ENCODE measurements around the gene C15orf40.
A peak's percentile ranks its signal among the peaks of the same experiment; 100 is the strongest.

Gene C15orf40

GRCh38 chr15:82980981-82981380 is 30.5 kb downstream of the C15orf40 start:
- no peaks in the 10 kb centered on the region for H3K27me3 Mint-ChIP-seq
- no peak overlapping the region for H3K27ac Mint-ChIP-seq
- peaks cover 5% of the 10 kb centered on the region for H3K36me3 Mint-ChIP-seq (ENCODE audit: insufficient read depth)
- no peak for DNase-seq
- no peaks in the 10 kb centered on the region for H3K9me3 Mint-ChIP-seq
- H3K4me3 Mint-ChIP-seq, result no peak overlapping the region
- no peak for ATAC-seq (replicated peaks)
- H3K4me1 Mint-ChIP-seq (ENCODE audit: low read depth in 2 of 2), result peaks cover 11 to 13% of the 10 kb centered on the region in 2 donors

- Mint-ChIP-seq H3K9me3 (no peaks in the 10 kb centered on the region), H3K27ac (no peak overlapping the region), H3K27me3 (no peaks in the 10 kb centered on the region), H3K4me3 (no peak overlapping the region), H3K36me3 (ENCODE audit: insufficient read depth) (no peaks in the 10 kb centered on the region), H3K4me1 (ENCODE audit: low read depth in 2 of 2) (peaks cover 0 to under 1% of the 10 kb centered on the region in 2 donors)
- DNase-seq (no peak), ATAC-seq (replicated peaks) (no peak)
Measured at GRCh38 chr15:82979726-82980125, 31.7 kb downstream of the C15orf40 start.

GRCh38 chr15:82978438-82978837 is 33.0 kb downstream of the C15orf40 start:
- DNase-seq (no peak), ATAC-seq (replicated peaks) (no peak)
- H3K9me3 Mint-ChIP-seq, result no peaks in the 10 kb centered on the region
- H3K27ac Mint-ChIP-seq, result no peak overlapping the region
- H3K4me3 Mint-ChIP-seq, result no peak overlapping the region
- no peaks in the 10 kb centered on the region for H3K27me3 Mint-ChIP-seq
- H3K4me1 Mint-ChIP-seq (ENCODE audit: low read depth in 2 of 2), result no peaks in the 10 kb centered on the region
- no peaks in the 10 kb centered on the region for H3K36me3 Mint-ChIP-seq (ENCODE audit: insufficient read depth)

- Mint-ChIP-seq H3K36me3 (ENCODE audit: insufficient read depth) (no peaks in the 10 kb centered on the region), H3K4me3 (no peak overlapping the region), H3K9me3 (no peaks in the 10 kb centered on the region), H3K4me1 (ENCODE audit: low read depth in 2 of 2) (no peaks in the 10 kb centered on the region), H3K27me3 (no peaks in the 10 kb centered on the region), H3K27ac (no peak overlapping the region)
- ATAC-seq (replicated peaks) (no peak), DNase-seq (no peak)
Measured at GRCh38 chr15:82977076-82977475, 34.4 kb downstream of the C15orf40 start.

GRCh38 chr15:82972990-82973389 is 38.4 kb downstream of the C15orf40 start:
- Mint-ChIP-seq H3K36me3 (ENCODE audit: insufficient read depth) (peaks cover 2% of the 10 kb centered on the region), H3K27me3 (no peaks in the 10 kb centered on the region), H3K9me3 (no peaks in the 10 kb centered on the region), H3K27ac (no peak overlapping the region), H3K4me1 (ENCODE audit: low read depth in 2 of 2) (no peaks in the 10 kb centered on the region), H3K4me3 (no peak overlapping the region)
- DNase-seq, result no peak
- ATAC-seq (replicated peaks), result no peak

GRCh38 chr15:82971218-82971984 is 40.0 kb downstream of the C15orf40 start:
- H3K36me3 Mint-ChIP-seq (ENCODE audit: insufficient read depth), result peaks cover 2% of the 10 kb centered on the region
- peaks cover 3 to 5% of the 10 kb centered on the region in 2 donors for H3K4me1 Mint-ChIP-seq (ENCODE audit: low read depth in 2 of 2)
- H3K27me3 Mint-ChIP-seq, result no peaks in the 10 kb centered on the region
- DNase-seq (no peak), ATAC-seq (replicated peaks) (no peak)
- no peak overlapping the region for H3K27ac Mint-ChIP-seq
- H3K4me3 Mint-ChIP-seq, result no peak overlapping the region
- no peaks in the 10 kb centered on the region for H3K9me3 Mint-ChIP-seq

GRCh38 chr15:82970696-82971095 is 40.7 kb downstream of the C15orf40 start:
- peaks cover 7 to 10% of the 10 kb centered on the region in 2 donors for H3K4me1 Mint-ChIP-seq (ENCODE audit: low read depth in 2 of 2)
- H3K36me3 Mint-ChIP-seq (ENCODE audit: insufficient read depth), result peaks cover 2% of the 10 kb centered on the region
- no peak for DNase-seq
- H3K27me3 Mint-ChIP-seq, result no peaks in the 10 kb centered on the region
- no peak overlapping the region for H3K27ac Mint-ChIP-seq
- H3K4me3 Mint-ChIP-seq, result no peak overlapping the region
- no peaks in the 10 kb centered on the region for H3K9me3 Mint-ChIP-seq
- ATAC-seq (replicated peaks), result no peak

GRCh38 chr15:82970078-82970686 is 41.3 kb downstream of the C15orf40 start:
- no peak for DNase-seq
- Mint-ChIP-seq H3K9me3 (no peaks in the 10 kb centered on the region), H3K4me3 (no peak overlapping the region), H3K4me1 (ENCODE audit: low read depth in 2 of 2) (peaks cover 7 to 10% of the 10 kb centered on the region in 2 donors), H3K36me3 (ENCODE audit: insufficient read depth) (peaks cover 2% of the 10 kb centered on the region), H3K27me3 (no peaks in the 10 kb centered on the region), H3K27ac (no peak overlapping the region)
- ATAC-seq (replicated peaks), result no peak

GRCh38 chr15:82969353-82969752 is 42.1 kb downstream of the C15orf40 start:
- DNase-seq (no peak), ATAC-seq (replicated peaks) (no peak)
- Mint-ChIP-seq H3K4me1 (ENCODE audit: low read depth in 2 of 2) (peaks cover 7 to 10% of the 10 kb centered on the region in 2 donors), H3K27me3 (no peaks in the 10 kb centered on the region), H3K9me3 (no peaks in the 10 kb centered on the region), H3K4me3 (no peak overlapping the region), H3K36me3 (ENCODE audit: insufficient read depth) (peaks cover 2% of the 10 kb centered on the region), H3K27ac (no peak overlapping the region)

GRCh38 chr15:82968066-82968465 is 43.4 kb downstream of the C15orf40 start:
- no peak for DNase-seq
- H3K9me3 Mint-ChIP-seq, result no peaks in the 10 kb centered on the region
- no peak overlapping the region for H3K4me3 Mint-ChIP-seq
- peaks cover 7 to 10% of the 10 kb centered on the region in 2 donors for H3K4me1 Mint-ChIP-seq (ENCODE audit: low read depth in 2 of 2)
- peaks cover 2% of the 10 kb centered on the region for H3K36me3 Mint-ChIP-seq (ENCODE audit: insufficient read depth)
- H3K27ac Mint-ChIP-seq, result no peak overlapping the region
- H3K27me3 Mint-ChIP-seq, result no peaks in the 10 kb centered on the region
- no peak for ATAC-seq (replicated peaks)

- peaks cover 7 to 10% of the 10 kb centered on the region in 2 donors for H3K4me1 Mint-ChIP-seq (ENCODE audit: low read depth in 2 of 2)
- H3K27me3 Mint-ChIP-seq, result no peaks in the 10 kb centered on the region
- peaks cover 2% of the 10 kb centered on the region for H3K36me3 Mint-ChIP-seq (ENCODE audit: insufficient read depth)
- no peak overlapping the region for H3K27ac Mint-ChIP-seq
- peak overlapping the region in 1 of 2 donors; percentile 8 for H3K4me3 Mint-ChIP-seq
- H3K9me3 Mint-ChIP-seq, result no peaks in the 10 kb centered on the region
- DNase-seq (no peak), ATAC-seq (replicated peaks) (no peak)
Measured at GRCh38 chr15:82966671-82967071, 44.8 kb downstream of the C15orf40 start.

GRCh38 chr15:82964890-82965289 is 46.5 kb downstream of the C15orf40 start:
- ATAC-seq (replicated peaks), result no peak
- H3K9me3 Mint-ChIP-seq, result no peaks in the 10 kb centered on the region
- H3K4me1 Mint-ChIP-seq (ENCODE audit: low read depth in 2 of 2), result peaks cover 7 to 10% of the 10 kb centered on the region in 2 donors
- no peak overlapping the region for H3K4me3 Mint-ChIP-seq
- no peaks in the 10 kb centered on the region for H3K27me3 Mint-ChIP-seq
- no peak overlapping the region for H3K27ac Mint-ChIP-seq
- DNase-seq, result no peak
- no peaks in the 10 kb centered on the region for H3K36me3 Mint-ChIP-seq (ENCODE audit: insufficient read depth)

GRCh38 chr15:82963471-82964341 is 47.7 kb downstream of the C15orf40 start:
- H3K27ac Mint-ChIP-seq, result no peak overlapping the region
- ATAC-seq (replicated peaks) (no peak), DNase-seq (no peak)
- no peaks in the 10 kb centered on the region for H3K36me3 Mint-ChIP-seq (ENCODE audit: insufficient read depth)
- H3K4me3 Mint-ChIP-seq, result no peak overlapping the region
- H3K4me1 Mint-ChIP-seq (ENCODE audit: low read depth in 2 of 2), result peaks cover 7 to 10% of the 10 kb centered on the region in 2 donors
- no peaks in the 10 kb centered on the region for H3K9me3 Mint-ChIP-seq
- H3K27me3 Mint-ChIP-seq, result no peaks in the 10 kb centered on the region

Measured in effector memory CD8-positive, alpha-beta T cell (primary cell).